Urinary bladder (tissue), 4 donors: Measurements from ENCODE around the gene FAM3B. TPM values are rescaled to one million over a fixed set of nuclear protein-coding genes. Genes with fewer than 3 reads are reported as not detected.

Experiments used
- DNase-seq: peaks from one replicate; pipeline ENCODE4 v3.0.0-alpha.2; 2015; ENCODE audit errors: extremely low spot score
- H3K27ac ChIP-seq: one replicate; pipeline ENCODE4 v1.5.1; 2013; ENCODE audit warnings: low read depth, mild to moderate bottlenecking, moderate library complexity
- H3K36me3 ChIP-seq: one replicate; pipeline ENCODE4 v1.6.1; 2013; ENCODE audit warnings: mild to moderate bottlenecking, moderate library complexity; ENCODE audit not compliant: insufficient read depth
- H3K4me1 ChIP-seq: one replicate; pipeline ENCODE4 v1.6.1; 2013; ENCODE audit warnings: mild to moderate bottlenecking, moderate library complexity; ENCODE audit not compliant: insufficient read depth
- H3K4me3 ChIP-seq: one replicate; pipeline ENCODE4 v1.5.1; 2013; ENCODE audit warnings: low read depth, low read length
- WGBS: extraction: QIAGEN DNeasy Blood & Tissue Kit; methylation state at CpG from one replicate; pipeline ENCODE4 v1.1.7; 2013; 5-methylcytosine and 5-hydroxymethylcytosine counted together
- polyA plus RNA-seq: library from polyadenylated mRNA; stranded (reverse); fragments of 200-250 nt; gene quantifications from one replicate; pipeline ENCODE4 v1.2.3, GENCODE V29; 2013
- total RNA-seq: library from RNA; depleted of rRNA; stranded (reverse); fragments of >200 nt; gene quantifications from one replicate; pipeline ENCODE4 v1.2.3, GENCODE V29; 2014
- donor health status: healthy with polysubstance abuse.
- donor health status: healthy.

FAM3B gene
- total RNA-seq, result 22.2 TPM
- 17.6 TPM for polyA plus RNA-seq

DNA sequence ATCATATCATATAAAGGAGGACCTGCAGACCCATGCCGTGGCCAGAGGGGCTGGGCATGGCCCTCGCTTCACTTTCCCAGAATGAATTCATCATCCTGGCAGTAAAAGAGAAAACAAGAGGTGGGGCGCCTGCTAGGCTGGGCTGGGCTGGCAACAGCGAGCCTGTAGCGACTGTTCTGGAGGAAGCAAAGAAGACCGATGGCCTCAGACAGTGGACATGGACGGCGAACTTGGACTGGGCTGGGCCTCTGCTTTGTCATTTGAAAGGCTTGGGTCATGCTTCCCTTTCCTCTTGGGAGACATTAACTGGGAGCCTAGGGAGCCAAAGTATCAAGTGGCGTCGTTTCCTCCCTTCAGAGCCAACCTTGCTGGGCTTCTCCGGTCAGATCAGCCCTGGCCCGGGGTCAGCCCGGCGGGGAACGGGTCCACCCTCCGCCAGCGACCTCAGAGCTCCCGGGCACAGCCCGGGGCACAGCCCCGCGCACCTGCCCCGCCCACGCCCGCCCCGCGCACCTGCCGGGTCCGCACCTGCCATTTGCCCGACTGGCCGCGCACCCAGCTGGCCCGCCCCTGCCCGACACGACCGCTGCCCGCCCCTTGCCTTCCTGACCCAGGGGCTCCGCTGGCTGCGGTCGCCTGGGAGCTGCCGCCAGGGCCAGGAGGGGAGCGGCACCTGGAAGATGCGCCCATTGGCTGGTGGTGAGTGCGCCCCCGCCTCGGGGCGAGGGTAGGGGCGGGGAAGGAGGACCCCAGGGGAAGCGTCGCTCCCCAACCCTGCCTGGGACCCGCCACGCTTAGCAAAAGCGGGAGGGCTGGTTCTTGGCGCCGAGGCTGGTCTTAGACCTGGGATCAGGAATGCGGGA lies at the start of gene FAM3B:
TSS of gene FAM3B (plus strand) at position 602 of the 863 bp plus-strand sequence. CDS start at position 681, 79 bp downstream.
- Histone ChIP-seq H3K27ac (peak within 1 kb of the TSS; percentile 79), H3K36me3 (no peaks in the 10 kb centered on the region), H3K4me1 (no peaks in the 10 kb centered on the region), H3K4me3 (peak within 1 kb of the TSS; percentile 18)
- no peak for DNase-seq
- 6% methylated on average over 55 of the region's 55 CpGs for WGBS

DNA sequence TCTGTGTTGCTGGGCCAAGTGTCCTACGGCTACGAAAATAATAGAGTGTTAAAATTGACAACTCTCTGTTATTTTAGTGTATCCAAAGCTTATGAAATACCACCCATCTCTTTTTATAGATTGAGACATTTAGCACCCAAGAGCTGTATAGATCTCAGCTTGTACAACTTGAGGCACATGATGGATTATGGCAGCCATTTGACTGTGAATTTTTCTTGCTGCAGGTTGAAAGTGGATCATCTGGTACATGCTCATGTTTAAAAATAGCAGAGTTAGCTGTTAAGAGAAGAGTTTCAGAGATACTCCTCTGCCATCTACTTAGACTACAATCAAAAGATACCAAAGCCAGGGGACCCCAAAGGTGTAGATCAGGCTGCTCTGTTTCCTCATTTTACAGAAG lies 49.3 kb upstream of the FAM3B start:
- H3K27ac ChIP-seq, result no peak overlapping the region
- WGBS, result 96% methylated on average over 2 of the region's 2 CpGs
- no peaks in the 10 kb centered on the region for H3K36me3 ChIP-seq
- H3K4me3 ChIP-seq, result no peak overlapping the region
- no peak for DNase-seq
- H3K4me1 ChIP-seq, result no peaks in the 10 kb centered on the region

GRCh38 chr21:41269535-41269934 lies 47.1 kb upstream of the FAM3B start:
- H3K4me3 ChIP-seq, result no peak overlapping the region
- DNase-seq, result no peak
- no peak overlapping the region for H3K27ac ChIP-seq
- H3K36me3 ChIP-seq, result no peaks in the 10 kb centered on the region
- 49% methylated on average over 1 of the region's 1 CpG for WGBS
- no peaks in the 10 kb centered on the region for H3K4me1 ChIP-seq

- H3K4me3 ChIP-seq, result no peak overlapping the region
- 87% methylated on average over 12 of the region's 12 CpGs for WGBS
These were observed 39.4 kb upstream of the FAM3B start for GRCh38 chr21:41277196-41277595.

DNA sequence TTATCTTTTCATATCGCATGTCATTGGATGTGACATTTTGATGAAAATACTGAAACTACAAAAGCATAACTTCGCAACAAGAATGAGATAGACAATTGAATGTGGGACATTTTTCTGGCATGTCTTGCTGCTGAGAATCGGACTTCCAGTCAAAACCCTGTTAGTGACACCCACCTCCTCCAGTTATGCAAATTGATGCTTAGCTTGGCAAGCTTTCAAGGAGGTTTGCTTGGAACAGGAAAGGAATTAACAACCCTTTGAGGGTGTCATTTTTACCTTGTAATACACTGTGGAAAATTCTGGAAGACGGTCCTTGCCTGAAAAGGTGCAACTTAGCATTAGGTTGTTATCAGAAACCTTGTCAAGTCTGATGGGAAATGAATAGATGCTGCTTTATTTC lies 38.8 kb upstream of the FAM3B start:
- H3K36me3 ChIP-seq, result no peaks in the 10 kb centered on the region
- no peak for DNase-seq
- no peak overlapping the region for H3K4me3 ChIP-seq
- WGBS, result 73% methylated on average over 4 of the region's 4 CpGs
- H3K4me1 ChIP-seq, result no peaks in the 10 kb centered on the region
- H3K27ac ChIP-seq, result no peak overlapping the region

More at GRCh38 chr21:41277196-41277595, 39.4 kb upstream of the FAM3B start:
- DNase-seq, result no peak
- Histone ChIP-seq H3K4me1 (no peaks in the 10 kb centered on the region), H3K36me3 (no peaks in the 10 kb centered on the region), H3K27ac (no peak overlapping the region)

- Histone ChIP-seq H3K27ac (no peak overlapping the region), H3K36me3 (no peaks in the 10 kb centered on the region), H3K4me3 (no peak overlapping the region), H3K4me1 (no peaks in the 10 kb centered on the region)
- no peak for DNase-seq
- WGBS, result 43% methylated on average over 18 of the region's 18 CpGs
These were observed 36.3 kb upstream of the FAM3B start for GRCh38 chr21:41280115-41280919.

DNA sequence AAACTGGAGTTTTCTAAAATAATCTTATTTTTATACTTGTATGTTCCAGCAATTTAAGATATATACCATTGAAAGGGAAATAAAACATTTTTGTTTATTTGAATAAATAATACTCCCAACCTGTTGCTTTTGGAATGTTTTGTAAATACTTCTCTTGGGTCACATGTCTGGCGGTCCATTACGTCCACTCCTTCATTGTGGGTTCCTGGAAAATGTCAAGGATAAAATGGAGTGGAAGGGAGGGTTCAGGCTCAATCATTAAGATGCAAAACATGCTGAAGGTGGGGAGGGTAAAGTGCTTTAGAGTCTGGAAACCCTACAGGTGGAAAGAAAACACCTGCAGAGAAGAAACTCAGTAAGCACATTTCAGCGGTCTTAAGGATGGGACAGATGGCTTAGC lies 34.2 kb upstream of the FAM3B start:
- Histone ChIP-seq H3K36me3 (no peaks in the 10 kb centered on the region), H3K4me1 (no peaks in the 10 kb centered on the region), H3K4me3 (no peak overlapping the region), H3K27ac (no peak overlapping the region)
- 59% methylated on average over 3 of the region's 3 CpGs for WGBS
- no peak for DNase-seq

DNA sequence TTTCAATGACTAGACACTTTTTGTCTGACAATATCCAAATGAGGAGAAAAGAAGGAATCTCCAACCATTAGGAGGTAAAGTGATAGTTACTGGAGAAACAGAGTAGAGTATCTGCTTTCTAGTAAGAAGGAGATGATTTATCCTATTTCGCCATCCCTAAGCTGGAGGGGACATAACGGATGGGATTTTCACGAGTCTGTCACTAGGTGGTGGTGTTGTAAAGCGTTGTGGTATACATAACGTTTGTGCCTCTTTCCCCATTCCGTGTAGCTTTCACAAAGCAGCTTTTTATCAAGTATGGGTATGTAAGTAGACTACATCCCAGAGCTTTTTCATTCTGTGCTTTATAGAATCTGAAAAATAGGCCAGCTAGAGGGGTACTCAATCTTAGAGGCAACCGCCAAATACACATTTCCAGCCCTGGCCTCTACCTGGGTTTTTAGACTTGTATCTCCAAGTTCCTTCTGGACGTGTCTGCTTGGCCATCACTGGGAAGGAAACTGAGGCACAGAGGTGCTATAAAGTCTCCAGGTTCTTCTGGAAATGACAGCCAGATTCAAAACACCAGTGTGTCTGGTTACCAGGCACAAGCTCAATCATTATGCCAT lies 33.3 kb upstream of the FAM3B start:
- WGBS, result 16% methylated on average over 8 of the region's 8 CpGs

GRCh38 chr21:41289431-41289830 lies 27.2 kb upstream of the FAM3B start:
- no peak for DNase-seq
- Histone ChIP-seq H3K36me3 (no peaks in the 10 kb centered on the region), H3K27ac (no peak overlapping the region), H3K4me1 (no peaks in the 10 kb centered on the region), H3K4me3 (no peak overlapping the region)
- WGBS, result 57% methylated on average over 13 of the region's 13 CpGs

More for the DNA sequence above, 33.3 kb upstream of the FAM3B start:
- DNase-seq, result peak; percentile 73
- Histone ChIP-seq H3K4me1 (no peaks in the 10 kb centered on the region), H3K4me3 (no peak overlapping the region), H3K36me3 (no peaks in the 10 kb centered on the region), H3K27ac (no peak overlapping the region)

- Histone ChIP-seq H3K27ac (no peak overlapping the region), H3K4me1 (no peaks in the 10 kb centered on the region), H3K36me3 (no peaks in the 10 kb centered on the region), H3K4me3 (no peak overlapping the region)
- 55% methylated on average over 24 of the region's 24 CpGs for WGBS
- no peak for DNase-seq
These were observed 26.3 kb upstream of the FAM3B start for GRCh38 chr21:41290106-41290799.

GRCh38 chr21:41294548-41295231 lies 21.9 kb upstream of the FAM3B start:
- 83% methylated on average over 1 of the region's 1 CpG for WGBS
- Histone ChIP-seq H3K4me3 (no peak overlapping the region), H3K36me3 (no peaks in the 10 kb centered on the region), H3K4me1 (no peaks in the 10 kb centered on the region), H3K27ac (no peak overlapping the region)
- DNase-seq, result no peak

- no peaks in the 10 kb centered on the region for H3K36me3 ChIP-seq
- H3K27ac ChIP-seq, result peak overlapping the region; percentile 53
- no peak overlapping the region for H3K4me3 ChIP-seq
- WGBS, result 86% methylated on average over 4 of the region's 4 CpGs
- no peaks in the 10 kb centered on the region for H3K4me1 ChIP-seq
- DNase-seq, result no peak
These were observed 20.8 kb upstream of the FAM3B start for GRCh38 chr21:41295721-41296254.
